LNCAP (cell line): ENCODE measurements around the gene SLC39A10.

ENCODE experiments used
- CTCF ChIP-seq: fragments of 450-650 bp; IDR thresholded peaks from 2 replicates; pipeline ENCODE4 v1.5.1; 2017; ENCODE audit warnings: mild to moderate bottlenecking

The SLC39A10 gene

GRCh38 chr2:195620501-195620900 lies 36.5 kb upstream of the SLC39A10 start:
- TF ChIP-seq CTCF: no peak

GRCh38 chr2:195622966-195623365 lies 34.1 kb upstream of the SLC39A10 start:
- no peak for TF ChIP-seq CTCF

GRCh38 chr2:195626507-195626906 lies 30.5 kb upstream of the SLC39A10 start:
- TF ChIP-seq CTCF: no peak

- no peak for TF ChIP-seq CTCF
Observed at GRCh38 chr2:195628666-195629065, 28.4 kb upstream of the SLC39A10 start.

- no peak for TF ChIP-seq CTCF
Observed at GRCh38 chr2:195632856-195633572, 24.0 kb upstream of the SLC39A10 start.

GRCh38 chr2:195633573-195633870 lies 23.5 kb upstream of the SLC39A10 start:
- no peak for TF ChIP-seq CTCF

- TF ChIP-seq CTCF: no peak
Observed at GRCh38 chr2:195633974-195634373, 23.1 kb upstream of the SLC39A10 start.

- no peak for TF ChIP-seq CTCF
Observed at GRCh38 chr2:195636890-195637289, 20.1 kb upstream of the SLC39A10 start.
